Stimulated activated CD4-positive, alpha-beta T cell treated with anti-CD3 and anti-CD28 coated beads, Interleukin-15, amount 100 ng/mL, for 1 hour (primary cell): Measurements from ENCODE around the gene COQ7.

ENCODE experiments used
- DNase-seq, 2 donors: peaks; one replicate each; pipeline ENCODE4 v3.0.0-alpha.2; 2020; ENCODE audit warnings: low read depth in 1 of 2, low spot score in 1 of 2

Gene COQ7

DNA sequence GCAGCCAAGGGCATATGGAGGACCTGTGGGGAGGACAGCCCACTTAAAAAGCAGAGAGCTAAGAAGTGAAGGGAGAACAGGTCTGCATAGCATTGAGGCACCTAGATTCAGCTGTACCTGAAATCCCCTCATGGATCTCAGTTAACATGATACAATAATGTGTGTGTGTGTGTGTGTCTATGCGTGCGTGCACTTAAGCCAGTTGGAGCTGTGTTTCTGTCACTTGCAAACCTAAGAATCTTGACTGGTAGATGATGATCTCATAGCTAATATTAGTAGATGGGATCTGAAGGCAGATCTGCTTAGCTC is 44.6 kb downstream of the COQ7 start:
- no peak for DNase-seq

- no peak for DNase-seq
These were observed 46.4 kb downstream of the COQ7 start, which contains the start of gene ITPRIPL2 for GRCh38 chr16:19113577-19114358. Gene ITPRIPL2 (plus strand): TSS chr16:19113964. CDS start chr16:19114462, 498 bp downstream.

GRCh38 chr16:19114359-19115147 is 47.1 kb downstream of the COQ7 start:
- no peak for DNase-seq

- DNase-seq: no peak
These were observed 48.0 kb downstream of the COQ7 start for GRCh38 chr16:19115148-19116021.

- no peak for DNase-seq
These were observed 49.5 kb downstream of the COQ7 start for GRCh38 chr16:19116711-19117449.

- no peak for DNase-seq
These were observed 51.6 kb downstream of the COQ7 start for GRCh38 chr16:19118938-19119431.

GRCh38 chr16:19119564-19119963 is 52.1 kb downstream of the COQ7 start:
- no peak for DNase-seq

DNA sequence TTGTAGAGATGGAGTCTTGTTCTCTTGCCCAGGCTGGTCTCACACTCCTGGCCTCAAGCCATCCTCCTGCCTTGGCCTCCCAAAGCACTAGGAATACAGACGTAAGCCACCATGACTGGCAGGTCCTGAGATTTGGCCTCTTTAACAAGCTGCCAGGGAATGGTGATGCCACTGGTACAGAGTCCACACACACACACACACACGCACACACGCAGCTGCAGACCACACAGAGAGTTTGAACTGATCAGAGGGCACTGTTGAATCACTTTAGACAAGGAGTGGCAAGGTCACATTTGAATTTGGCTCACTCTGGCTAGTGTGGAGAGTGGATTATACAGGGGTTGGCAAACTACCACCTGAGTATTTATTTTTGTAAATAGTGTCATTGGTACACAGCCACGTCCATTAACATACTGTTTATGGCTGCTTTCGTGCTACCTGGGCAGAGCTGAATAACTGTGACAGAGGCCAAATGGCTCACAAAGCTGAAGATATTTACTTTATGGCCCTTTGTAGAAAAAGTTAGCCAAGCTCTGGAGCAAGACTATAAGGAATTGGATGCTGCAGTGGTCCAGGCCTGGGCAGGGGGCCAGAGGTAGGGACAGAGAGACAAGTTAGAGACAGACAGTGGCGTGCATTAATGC is 56.2 kb downstream of the COQ7 start:
- no peak for DNase-seq

GRCh38 chr16:19126300-19126699 is 58.9 kb downstream of the COQ7 start:
- DNase-seq: no peak

DNA sequence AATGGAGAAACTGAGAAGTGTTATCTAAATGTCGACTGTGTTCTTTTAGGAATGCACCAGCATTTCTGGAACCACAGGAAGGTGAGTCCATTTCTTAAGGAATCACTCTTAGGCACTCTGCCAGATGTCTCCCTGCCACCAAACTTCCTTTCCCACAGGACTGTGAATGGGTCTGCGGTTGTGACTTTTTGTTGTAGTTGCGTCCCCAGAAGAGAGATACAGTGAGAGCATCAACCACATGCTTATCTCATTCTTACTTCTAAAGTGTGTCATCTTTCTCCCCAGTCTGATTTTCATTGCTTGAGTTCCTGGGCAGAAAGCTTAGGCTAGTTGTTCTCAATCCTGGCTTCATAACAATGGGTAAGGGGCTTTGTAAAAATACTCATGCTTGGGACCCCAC is 59.8 kb downstream of the COQ7 start:
- DNase-seq: no peak

DNA sequence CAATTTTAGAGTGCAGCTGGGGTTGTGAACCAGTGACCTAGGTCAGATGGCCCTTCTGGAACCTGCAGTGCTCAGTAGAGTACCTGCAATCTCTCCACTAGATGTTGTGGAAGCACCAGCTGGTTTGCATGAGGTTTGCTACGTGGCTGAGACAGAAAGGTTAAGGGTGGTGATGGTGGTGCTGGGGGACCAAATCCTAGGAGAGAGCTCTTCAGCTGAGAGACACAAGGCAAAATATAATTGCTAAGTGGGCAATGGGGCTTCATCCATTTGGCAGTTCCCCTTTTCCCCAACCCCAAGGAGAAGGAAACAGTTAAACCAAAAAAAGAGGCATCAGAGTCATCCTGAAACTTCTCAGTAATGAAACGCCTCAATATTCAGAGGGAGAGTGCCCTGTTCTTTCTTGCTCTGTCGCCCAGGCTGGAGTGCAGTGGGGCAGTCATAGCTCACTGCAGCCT is 60.3 kb downstream of the COQ7 start:
- DNase-seq: no peak

DNA sequence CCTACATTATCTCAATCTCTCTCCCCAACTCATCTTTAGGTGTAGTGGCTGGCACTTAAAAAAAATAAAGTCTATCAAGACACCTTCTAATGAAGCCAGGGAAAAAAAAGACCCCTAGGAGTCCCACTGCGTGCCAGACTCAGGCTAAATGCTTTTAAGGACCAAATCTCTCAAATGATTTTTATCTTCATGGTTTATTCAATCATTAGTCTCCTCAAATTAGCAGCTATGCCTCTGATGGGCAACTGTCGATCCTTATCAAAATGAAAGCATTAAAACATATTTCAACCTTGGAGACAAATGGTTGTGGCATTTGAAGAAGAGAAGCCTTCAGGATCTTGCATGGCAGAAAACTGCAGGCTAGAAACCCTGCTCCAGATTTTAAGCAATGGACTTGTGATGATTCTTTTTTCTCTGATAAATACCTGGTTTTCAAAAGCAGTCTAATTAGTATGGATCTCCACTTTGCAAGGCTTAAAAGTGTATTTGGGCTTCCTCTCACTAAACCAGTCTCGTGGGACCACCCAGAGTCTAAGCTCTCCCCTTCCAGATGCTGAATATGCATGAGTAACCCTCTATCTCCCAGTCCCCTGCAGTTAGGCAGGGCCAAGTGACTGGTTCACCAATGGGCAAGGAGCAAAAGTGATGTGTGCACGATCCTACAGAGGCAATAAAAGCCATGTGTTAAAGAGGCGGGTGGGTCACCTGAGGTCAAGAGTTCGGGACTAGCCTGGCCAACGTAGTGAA is 61.2 kb downstream of the COQ7 start:
- no peak for DNase-seq
